HT-29 (cell line): ENCODE results near the gene SMG6. TPM values are rescaled to one million over a fixed set of nuclear protein-coding genes. Genes with fewer than 3 reads are reported as not detected.

Source experiments
- DNase-seq: peaks from one replicate; pipeline ENCODE4 v3.0.0-alpha.2; 2015; ENCODE audit warnings: low spot score
- total RNA-seq: library from RNA; depleted of rRNA; stranded (reverse); fragments of >200 nt; shearing (Covaris generic); gene quantifications from 2 replicates; pipeline ENCODE4 v1.2.3, GENCODE V29; 2014

SMG6 gene
- total RNA-seq, 1 experiment from 2014 or later: 14.9 TPM

DNA sequence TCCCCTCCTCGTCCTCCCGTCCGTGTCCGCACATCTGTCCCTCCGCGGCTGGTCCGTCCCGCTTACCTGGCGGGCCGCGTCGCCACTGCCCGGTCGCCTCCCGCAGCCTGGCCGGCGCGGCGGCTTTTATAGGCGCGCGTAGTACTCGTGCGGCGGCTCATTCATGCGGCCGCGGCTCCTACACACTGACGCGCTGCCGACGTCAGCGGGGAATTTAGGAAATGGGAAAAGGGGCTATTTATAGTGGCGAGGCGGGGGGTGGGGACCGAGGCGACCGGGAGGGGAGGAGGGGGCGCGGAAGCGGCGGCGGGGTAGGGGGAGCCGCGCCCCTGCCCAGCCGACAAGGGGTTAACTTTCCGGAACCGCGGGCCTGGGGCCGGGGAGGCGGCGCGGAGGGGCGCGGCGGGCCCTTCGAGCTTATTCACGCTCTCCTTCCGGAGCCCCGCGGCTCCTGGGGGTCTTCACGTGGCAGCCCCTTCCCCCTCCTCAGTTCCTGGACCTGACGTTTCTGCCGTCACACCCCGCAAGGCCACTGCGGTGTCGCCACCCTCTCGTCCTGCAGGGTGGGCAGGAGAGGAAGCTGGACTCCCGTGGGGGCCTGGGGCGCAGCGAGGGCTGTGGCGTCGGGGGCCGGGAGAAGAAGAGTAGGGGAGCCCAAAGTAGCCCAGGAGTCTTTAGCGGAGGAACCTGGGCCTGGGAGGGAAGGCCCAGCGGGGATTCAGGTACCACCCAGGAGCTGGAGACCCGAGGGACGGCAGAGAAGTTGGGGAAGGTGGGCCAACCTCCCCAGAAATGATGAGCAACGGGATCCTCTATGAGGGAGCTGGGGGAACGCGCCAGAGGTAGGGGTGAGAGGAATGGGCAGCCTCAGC lies 252.3 kb downstream of the SMG6 start:
- DNase-seq: peak; percentile 29

DNA sequence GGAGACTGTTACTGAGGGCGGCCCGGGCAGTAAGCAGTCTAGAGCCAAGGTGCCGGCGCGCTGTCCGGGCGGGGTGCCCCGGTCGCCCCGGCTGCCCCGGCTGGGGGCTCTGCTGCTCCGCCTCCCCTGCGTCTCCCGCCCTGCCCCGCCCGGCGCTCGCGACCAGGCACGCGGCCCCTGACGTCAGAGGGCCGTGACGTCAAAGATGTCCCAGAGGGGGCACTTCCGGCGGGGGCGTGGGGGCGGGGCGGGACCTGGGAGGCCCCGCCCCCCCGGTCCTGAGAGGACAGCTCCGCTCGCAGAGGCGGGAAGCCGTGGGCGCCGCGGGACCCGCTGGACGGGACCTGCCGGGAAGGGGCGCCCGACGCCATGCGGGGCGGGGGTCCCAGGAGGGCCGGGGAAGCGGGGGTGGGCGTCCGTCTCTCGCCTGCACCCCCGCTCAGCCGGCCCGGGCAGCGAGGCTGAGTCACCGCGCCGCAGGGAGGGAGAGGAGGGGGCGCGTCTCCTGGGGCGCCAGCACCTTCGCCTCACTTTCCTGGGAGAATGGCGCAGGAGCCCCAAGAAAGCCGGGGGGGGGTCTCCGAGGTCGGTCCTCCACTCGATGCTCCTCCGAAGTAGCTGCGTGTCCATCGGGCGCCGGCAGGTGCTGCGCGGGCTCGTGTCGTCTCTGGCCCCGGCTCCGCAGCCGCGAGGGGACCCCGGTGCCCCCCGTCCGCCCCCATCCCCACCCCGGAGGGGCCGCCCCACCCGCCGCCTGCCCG lies 253.1 kb downstream of the SMG6 start:
- peak; percentile 39 for DNase-seq

DNA sequence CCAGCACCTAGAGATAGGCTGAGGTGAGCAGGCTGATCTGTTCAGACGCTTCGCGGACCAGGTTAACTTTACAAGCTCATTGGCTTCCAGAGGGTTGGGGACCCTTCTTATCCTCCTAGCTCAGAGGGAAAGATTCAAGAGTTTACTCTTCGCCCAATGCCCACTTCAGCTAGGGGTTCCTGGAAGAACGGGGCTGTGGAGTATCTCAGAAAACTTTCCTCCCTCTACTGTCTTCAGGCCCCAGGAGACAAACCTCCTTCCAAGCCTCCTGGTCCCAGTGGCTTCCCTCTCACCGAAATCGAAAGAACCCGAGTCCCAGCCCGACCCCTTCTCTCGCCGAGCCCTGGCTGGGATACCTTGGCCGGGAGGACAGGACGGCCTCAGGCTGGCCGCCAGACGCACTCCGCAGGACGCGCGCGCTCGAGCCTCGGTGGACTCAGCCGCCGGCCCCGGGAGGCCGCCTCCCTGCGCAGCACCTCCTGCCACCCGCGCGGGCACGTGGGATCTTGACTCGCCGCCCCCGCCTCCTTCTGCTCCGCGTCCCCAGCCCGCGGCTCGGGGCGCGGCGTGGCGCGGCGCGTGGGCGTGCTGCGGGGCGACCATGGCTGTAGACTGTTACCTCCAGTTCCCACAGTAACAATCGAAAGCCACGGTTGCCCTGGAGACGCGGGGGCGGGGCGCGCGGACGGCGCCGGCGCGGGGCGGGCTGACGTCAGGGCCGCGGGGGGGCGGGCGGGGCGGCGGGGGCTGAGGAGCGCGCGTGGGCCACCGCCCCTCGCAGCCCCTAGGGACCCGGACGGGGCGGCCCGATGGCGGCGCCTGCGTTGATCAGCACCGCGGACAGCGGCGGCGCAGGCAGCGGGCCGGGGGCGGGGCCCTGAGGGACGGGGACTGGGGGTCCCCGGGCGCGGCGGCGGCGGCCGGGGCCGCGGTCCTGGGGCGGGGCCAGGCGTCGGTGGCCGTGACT lies 254.0 kb downstream of the SMG6 start:
- peak; percentile 39 for DNase-seq

DNA sequence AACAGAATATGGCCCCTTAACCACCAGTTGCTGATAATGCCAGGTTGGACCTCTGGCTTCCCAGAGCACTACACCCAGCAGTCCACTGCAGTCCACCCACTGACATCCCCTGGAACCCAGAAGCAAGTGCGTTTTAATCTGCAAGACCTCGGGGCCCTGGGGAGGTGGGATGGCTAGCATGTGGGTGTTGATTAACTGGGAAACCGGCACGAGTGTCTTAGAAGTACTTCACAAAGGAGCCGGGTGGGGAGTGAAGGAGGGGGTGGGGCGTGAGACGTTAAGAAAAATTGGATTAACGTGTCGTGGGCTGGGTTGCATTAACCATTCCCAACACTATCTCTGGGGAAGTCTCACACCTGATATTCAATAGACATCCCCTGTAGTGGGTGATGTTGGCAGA lies 254.8 kb downstream of the SMG6 start:
- DNase-seq: no peak

DNA sequence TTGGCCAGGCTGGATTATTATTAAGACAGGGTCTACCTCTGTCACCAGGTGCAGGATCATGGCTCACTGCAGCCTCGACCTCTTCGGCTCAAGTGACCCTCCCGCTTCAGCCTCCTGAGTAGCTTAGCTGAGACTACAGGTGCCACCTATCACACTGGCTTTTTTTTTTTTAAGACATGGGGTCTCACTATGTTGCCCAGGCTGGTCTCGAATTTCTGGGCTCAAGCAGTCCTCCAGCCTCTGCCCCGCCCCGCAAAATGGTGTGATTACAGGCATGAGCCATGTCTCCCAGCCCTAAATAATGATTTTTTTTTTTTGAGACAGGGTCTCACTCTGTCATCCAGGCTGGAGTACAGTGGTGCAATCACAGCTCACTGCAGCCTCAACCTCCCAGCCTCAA lies 256.0 kb downstream of the SMG6 start:
- DNase-seq: no peak

DNA sequence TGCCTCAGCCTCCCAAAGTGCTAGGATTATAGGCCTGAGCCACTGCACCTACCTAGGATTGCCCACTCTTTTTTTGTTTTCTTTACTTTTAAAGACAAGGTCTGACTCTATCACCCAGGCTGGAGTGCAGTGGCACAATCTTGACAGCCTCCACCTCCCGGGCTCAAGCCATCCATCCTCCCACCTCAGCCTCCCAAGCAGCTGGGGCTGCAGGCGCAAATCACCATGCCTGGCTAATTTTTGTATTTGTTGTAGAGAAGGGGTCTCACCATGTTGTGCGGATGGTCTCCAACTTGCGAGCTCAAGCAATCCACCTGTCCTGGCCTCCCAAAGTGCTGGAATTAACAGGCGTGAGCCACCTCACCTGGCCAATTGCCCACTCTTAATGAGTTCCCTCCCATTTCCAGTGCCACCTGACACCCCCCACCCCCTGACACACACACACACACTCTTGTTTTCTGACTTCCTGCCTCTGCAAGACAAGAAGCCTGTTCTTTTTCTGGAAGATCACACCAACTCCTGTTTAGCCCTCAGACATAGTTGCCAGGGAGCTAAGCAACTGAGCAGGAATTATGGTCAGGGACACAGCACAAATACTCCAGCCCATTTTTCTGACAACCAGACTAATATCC lies 259.2 kb downstream of the SMG6 start:
- no peak for DNase-seq

DNA sequence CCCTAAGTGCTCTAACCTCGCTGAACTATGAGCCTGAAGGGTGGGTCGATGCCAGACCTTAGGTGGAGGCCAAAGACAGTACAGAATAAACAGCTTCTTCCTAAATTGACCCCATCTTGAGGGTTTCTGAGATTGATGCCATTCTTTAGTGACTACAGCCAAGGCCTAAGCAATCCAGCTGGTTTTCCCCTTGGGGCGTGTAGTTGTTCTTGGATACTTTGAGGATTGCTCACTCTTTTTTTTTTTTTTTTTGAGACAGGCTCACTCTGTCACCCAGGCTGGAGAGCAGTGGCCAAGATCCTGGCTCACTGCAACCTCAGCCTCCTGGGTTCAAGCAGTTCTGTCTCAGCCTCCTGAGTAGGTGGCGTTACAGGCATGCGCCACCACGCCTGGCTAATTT lies 259.8 kb downstream of the SMG6 start:
- DNase-seq: no peak

DNA sequence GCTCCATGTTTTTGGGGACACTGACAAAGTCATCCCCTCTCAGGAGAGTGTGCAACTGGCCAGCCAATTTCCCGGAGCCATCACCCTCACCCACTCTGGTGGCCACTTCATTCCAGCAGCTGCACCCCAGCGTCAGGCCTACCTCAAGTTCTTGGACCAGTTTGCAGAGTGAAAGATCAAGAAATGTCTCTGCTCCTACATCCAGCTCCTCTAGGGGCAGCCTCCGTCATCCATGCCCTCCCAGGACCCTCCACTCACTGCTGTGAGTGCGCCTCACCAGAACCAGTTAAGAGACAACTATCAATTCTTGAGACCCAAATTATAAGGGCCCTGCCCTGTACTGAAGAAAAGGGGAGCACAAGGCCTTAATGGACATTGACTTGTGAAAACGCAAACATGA lies 260.7 kb downstream of the SMG6 start:
- no peak for DNase-seq

DNA sequence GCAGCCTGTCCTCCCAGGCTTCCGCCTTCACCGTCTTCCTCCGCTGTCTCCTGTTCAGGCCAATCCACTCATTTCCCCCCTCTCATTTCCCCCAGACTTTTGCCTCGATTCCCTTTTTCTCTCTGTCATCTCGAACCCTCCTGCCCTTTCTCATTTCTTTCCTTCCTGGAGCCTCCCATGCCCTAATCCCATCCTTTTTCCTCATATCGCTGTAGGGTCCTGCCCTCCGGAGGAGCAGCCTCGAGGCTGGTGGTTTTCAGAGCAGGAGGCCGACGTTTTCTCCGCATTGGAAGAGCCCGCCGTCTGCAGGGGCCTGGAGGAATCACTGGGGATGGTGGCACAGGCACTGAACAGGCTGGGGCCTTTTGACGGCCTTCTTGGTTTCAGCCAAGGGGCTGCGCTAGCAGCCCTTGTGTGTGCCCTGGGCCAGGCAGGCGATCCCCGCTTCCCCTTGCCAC lies 261.2 kb downstream of the SMG6 start:
- no peak for DNase-seq

DNA sequence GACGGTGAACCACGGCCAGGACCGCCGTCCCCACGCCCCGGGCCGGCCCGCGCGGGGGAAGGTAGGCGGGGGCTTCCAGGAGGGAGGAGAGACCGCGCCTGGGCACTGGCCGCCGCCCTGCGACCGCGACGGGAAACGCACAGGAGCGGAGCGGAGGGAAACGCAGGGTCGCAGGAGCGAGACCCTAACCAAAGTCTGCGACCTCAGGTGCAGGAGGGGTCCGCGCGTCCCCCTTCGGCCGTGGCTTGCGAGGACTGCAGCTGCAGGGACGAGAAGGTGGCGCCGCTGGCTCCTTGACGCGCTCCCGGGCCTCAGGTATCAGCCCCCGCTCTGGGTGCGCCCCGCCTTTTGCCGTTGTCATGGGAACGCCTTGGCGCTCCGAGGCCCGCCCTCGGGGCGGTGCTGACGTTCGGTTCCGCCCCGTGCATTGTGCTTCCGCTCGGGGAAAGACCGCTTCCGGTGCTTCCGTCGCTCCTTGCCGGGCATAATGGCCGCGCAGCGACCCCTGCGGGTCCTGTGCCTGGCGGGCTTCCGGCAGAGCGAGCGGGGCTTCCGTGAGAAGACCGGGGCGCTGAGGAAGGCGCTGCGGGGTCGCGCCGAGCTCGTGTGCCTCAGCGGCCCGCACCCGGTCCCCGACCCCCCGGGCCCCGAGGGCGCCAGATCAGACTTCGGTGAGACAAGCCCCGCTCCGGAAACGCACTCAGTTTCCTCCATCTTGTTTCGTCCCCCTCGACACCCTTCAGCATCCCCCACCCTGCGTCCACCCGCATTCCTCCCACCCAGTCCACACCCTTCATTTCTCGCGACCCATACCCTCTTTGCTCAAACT lies 261.8 kb downstream of the SMG6 start, which contains the start of gene OVCA2:
TSS of gene OVCA2 (plus strand) at position 462 of the 829 bp plus-strand sequence. CDS start at position 488, 26 bp downstream.
- peak; percentile 92 for DNase-seq

DNA sequence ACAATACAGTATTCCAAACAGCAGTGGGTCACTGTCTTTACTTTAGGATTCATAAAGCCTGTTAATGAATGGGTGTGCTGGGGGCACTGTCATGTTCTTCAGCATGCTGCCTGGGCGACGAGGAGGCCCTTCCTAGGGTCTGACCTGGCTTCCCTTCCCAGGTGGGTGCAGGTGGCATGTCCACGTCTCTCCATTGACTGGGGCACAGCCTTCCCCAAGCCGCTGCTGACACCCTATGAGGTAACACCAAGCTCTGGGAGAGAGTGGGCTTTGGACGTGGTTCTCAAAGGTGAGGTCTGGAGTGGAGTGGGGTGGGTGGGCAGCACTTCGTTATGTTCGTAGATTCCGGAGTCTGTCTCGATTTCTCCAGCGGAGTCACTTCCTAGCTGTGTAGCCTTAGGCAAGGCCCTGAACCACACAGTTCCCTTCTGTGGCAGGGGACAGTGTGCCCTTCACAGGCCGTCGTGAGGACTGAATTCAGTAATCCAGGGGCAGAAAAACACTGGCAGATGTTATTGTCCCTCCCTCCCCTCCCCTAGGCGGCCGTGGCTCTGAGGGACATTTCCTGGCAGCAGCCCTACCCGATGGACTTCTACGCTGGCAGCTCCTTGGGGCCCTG lies 262.5 kb downstream of the SMG6 start:
- no peak for DNase-seq

DNA sequence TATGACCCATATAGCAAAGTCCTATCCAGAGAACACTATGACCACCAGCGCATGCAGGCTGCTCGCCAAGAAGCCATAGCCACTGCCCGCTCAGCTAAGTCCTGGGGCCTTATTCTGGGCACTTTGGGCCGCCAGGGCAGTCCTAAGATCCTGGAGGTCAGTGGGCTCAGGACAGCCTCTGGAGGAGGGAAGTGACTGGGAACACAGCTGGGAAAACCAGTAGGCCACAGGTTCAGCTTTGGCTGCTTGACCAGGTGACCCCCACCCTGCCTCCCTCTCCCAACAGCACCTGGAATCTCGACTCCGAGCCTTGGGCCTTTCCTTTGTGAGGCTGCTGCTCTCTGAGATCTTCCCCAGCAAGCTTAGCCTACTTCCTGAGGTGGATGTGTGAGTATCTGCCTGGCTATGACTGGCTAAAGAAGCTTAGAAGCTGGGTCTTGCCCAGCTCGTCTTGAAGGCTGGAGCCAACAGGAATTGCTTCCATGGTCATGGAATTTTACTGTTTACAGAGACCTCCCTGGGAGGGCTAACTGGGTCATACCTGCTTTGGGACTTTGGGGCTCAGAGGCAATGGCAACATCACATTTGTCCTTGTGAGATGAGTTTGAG lies 263.3 kb downstream of the SMG6 start:
- no peak for DNase-seq

DNA sequence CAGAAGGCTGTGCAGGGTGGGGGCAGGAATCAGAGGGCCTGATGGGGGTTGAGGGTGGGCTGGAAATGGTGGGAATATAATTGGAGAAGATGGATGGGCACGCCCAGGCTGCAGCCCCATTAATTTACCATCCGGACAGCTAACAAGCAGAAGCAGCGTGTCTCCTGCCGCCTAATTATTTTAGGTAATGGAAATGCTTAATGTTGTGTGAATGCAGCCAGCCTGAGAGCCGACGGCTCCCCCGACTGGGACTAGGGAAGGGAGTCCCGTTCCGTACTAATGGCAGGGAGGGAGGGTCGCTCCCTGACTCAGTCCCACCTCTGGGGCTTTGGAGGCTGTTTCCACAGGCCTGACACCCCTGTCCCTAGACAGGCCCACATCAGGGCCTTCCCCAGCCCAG lies 266.4 kb downstream of the SMG6 start:
- DNase-seq: no peak

DNA sequence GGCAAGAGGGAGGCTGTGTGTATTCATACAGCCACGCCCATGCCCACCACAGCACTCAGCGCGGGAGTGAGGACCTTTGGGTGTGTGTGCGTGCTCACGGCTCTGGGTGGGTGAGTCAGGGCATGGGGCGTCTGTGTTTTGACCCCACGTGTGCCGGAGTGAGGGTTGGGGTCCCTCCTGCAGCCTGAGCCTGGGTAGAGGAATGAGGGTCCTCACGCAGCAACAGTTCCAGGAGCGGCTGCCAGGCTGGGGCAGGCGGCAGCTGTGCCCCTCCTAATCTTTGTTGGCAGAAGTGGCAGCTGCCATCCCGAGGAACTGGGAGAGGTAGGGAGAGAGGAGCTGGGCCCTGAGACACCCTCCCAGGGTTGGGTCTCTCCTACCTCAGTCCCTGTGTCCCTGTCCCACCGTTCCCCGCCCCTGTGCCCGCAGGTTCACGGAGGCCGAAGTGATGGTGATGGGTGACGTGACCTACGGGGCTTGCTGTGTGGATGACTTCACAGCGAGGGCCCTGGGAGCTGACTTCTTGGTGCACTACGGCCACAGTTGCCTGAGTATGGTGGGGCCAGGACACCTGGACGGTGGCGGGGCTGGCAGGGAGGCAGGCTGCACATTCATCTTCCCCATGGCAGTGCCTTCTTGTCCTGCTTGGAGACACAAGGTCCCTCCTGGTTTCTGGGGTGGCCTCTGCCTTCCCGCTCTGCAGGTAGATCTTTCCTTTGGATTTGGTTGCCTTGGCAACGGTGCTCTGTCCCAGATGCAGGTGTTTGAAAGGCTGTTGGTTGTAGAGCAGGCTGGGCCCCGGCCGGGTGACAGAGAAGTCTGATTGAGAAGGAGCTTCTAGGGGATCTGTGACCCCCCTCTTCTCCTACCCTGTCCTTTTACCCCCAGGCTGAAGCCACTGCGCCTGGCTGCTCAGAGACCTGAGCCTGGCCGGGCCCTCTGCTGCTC lies 267.8 kb downstream of the SMG6 start:
- DNase-seq: no peak

DNA sequence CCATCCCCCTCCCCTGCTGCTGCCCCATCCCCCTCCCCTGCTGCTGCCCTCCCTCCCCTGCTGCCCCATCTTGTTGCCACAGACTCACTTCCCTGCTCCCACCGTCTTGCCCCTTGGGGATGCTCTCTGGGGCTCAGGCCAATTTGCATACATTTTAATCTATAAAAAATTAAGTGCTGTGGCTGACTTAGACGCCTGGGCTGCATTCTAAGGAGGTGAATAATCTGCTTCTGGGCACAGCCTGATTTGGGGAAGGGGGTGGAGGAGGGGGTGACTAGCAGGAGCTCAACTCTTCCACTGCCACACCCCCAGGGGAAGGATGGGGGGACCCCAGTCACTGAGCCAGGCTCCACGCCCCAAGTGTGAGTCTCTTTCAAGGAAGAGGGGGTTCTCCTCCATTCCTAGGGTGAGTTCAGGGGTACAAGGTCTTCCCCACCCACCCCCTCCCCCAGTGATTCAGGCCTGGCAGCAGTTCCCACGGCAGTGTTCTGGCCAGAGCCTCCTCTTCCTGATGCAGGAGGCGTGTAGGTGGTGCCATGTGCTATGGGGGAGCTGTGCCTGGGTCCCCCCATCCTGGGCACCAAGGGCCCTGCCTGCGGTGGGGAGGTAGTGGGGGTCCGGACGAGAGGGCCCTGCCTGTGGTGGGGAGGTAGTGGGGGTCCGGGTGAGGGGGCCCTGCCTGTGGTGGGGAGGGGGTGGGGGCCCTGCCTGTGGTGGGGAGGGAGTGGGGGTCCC lies 268.6 kb downstream of the SMG6 start:
- DNase-seq: no peak

DNA sequence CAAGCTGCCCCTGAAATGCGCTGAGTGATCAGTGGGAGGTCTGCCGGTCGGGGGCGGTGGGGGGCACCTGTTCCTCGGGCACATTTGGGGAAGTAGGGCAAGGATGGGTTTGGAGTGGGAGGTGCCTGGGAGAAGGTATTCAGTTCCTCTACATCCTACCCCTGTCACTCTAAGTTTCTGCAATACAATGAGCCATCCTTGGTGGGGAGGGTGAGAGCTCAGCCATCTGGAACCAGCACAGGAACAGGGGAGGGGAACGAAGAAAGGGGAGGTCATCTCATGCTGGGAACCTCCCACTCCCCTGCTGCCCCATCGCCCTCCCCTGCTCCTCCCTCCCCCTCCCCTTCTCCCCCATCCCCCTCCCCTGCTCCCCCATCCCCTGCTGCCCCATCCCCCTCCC lies 269.4 kb downstream of the SMG6 start:
- no peak for DNase-seq

DNA sequence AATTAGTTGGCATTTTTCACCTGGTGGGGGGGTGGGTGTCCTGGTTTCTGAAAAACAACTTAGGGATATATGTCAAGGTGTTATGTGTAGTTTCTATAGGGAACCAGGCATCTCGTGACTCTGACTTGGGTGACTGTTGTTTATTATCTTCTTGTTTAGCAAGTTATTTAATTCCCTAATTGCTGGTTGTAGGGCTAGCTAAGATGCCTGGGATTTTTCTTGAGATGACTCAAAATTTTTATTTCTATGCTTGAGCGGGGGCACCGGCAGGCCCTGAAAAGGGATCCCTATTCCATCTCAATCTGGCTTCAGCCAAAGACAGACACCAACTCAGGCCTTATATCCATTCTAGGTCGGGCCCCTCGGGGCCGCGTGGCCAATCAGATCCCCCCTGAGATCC lies 270.4 kb downstream of the SMG6 start:
- DNase-seq: no peak
